Activated T-cell treated with anti-CD3 and anti-CD28 coated beads, Interleukin-2, amount 50 U/mL, for 4 hours (primary cell): ENCODE data around the gene RPH3AL. TPM values are rescaled to one million over a fixed set of nuclear protein-coding genes. Genes with fewer than 3 reads are reported as not detected.
"Not testable (repeated sequence)": the region's sequence is repeated elsewhere in the genome, so short reads cannot be mapped to it uniquely, and the experiment has no call there.

ENCODE experiments used
- ATAC-seq, 2 donors: fragments of 200-7000 bp; cut with Tn5 transposase; one replicate each; pipeline ENCODE4 v1.10.0; 2021
- DNase-seq: peaks from one replicate; pipeline ENCODE4 v3.0.0-alpha.2; 2020
- H3K27me3 Mint-ChIP-seq: one replicate; pipeline ENCODE4 v1.8.0; 2021; ENCODE audit warnings: low read depth, mixed read lengths
- H3K36me3 Mint-ChIP-seq: one replicate; pipeline ENCODE4 v1.8.0; 2022; ENCODE audit warnings: mixed read lengths; ENCODE audit not compliant: insufficient read depth
- H3K4me1 Mint-ChIP-seq: one replicate; pipeline ENCODE4 v1.8.0; 2021; ENCODE audit warnings: low read depth, mixed read lengths
- H3K4me3 Mint-ChIP-seq: one replicate; pipeline ENCODE4 v1.8.0; 2021; ENCODE audit warnings: mild to moderate bottlenecking, moderate library complexity, mixed read lengths
- H3K9me3 Mint-ChIP-seq: one replicate; pipeline ENCODE4 v1.8.0; 2021; ENCODE audit warnings: mixed read lengths
- total RNA-seq, 3 donors: library from RNA; stranded (reverse); gene quantifications; one replicate each; pipeline ENCODE4 v1.2.1, GENCODE V29; 2021

Gene RPH3AL
- total RNA-seq, 3 donors from 2014 or later: 1.3 to 2.2 (median 1.9) TPM

DNA sequence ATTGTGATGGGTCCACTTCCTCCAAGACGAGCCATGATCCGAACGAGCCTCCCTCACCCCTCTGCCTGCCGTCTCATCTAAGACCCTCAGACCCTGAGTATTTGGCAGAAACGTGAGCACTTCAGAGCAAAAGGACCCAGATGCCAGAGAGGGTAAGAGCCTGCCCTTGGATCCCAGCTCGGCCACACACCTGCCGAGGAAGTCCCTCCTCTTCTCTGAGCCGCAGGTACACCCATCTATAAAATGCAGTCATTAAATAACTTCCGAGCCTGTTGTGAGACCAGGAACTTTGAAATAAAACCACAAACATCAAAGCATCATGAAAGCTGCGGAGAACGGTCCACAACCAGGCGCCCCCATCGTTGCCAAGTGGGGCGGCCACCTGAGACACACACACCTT lies 106.4 kb downstream of the RPH3AL start:
- DNase-seq (no peak), ATAC-seq (no peak)
- H3K27me3 Mint-ChIP-seq: no peaks in the 10 kb centered on the region
- no peak overlapping the region for H3K4me3 Mint-ChIP-seq
- H3K4me1 Mint-ChIP-seq: no peaks in the 10 kb centered on the region
- H3K36me3 Mint-ChIP-seq: peaks cover 2% of the 10 kb centered on the region
- no peaks in the 10 kb centered on the region for H3K9me3 Mint-ChIP-seq

DNA sequence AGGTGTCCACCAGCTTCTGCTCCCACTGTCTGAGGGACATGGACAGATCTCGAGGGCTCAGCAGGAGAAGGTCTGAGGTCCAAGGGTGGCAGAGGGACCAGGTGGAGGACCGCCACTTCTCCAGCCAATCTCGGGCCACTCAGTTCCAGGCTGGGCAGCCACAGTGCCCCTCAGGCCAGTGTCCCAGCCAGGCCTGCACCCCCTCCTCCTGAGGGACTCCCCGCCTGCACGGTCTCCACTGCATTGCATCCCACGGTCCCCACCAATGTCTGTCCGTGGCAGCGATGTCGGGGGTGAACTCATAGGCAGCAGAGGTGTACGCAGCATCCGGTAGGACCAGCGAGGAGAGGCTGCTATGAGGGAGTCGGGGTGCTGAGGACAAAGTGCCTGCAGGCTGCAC lies 107.0 kb downstream of the RPH3AL start:
- ATAC-seq (no peak), DNase-seq (no peak)
- H3K4me1 Mint-ChIP-seq: no peaks in the 10 kb centered on the region
- H3K9me3 Mint-ChIP-seq: no peaks in the 10 kb centered on the region
- H3K4me3 Mint-ChIP-seq: no peak overlapping the region
- H3K36me3 Mint-ChIP-seq: peaks cover 2% of the 10 kb centered on the region
- no peaks in the 10 kb centered on the region for H3K27me3 Mint-ChIP-seq

DNA sequence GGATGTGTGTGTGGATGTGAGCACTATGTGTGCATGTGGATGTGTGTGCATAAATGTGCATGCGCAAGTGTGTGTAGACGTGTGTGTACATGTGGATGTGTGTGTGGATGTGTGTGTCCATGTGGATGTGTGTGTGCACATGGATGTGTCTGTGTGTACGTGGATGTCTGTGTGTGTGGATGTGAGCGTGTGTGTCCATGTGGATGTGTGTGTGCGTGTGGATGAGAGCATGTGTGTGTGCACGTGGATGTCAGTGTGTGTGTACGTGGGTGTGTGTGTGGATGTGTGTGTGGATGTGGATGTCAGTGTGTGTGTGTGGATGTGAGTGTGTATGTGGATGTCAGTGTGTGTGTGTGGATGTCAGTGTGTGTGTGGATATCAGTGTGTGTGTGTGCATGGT lies 107.6 kb downstream of the RPH3AL start:
- H3K4me1 Mint-ChIP-seq: no peaks in the 10 kb centered on the region
- H3K27me3 Mint-ChIP-seq: no peaks in the 10 kb centered on the region

DNA sequence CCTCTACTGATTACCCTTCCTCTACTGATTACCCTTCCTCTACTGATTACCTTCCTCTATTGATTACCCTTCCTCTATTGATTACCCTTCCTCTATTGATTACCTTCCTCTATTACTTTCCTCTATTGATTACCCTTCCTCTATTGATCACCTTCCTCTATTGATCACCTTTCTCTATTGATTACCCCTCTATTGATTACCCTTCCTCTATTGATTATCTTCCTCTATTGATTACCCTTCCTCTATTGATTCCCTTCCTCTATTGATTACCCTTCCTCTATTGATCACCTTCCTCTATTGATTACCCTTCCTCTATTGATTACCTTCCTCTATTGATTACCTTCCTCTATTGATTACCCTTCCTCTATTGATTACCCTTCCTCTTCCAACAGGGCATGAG lies 108.7 kb downstream of the RPH3AL start:
- H3K27me3 Mint-ChIP-seq, H3K4me1 Mint-ChIP-seq, DNase-seq, H3K36me3 Mint-ChIP-seq, H3K9me3 Mint-ChIP-seq, H3K4me3 Mint-ChIP-seq, ATAC-seq: not testable (repeated sequence)

More for the DNA sequence above, 107.6 kb downstream of the RPH3AL start:
- Mint-ChIP-seq H3K4me3 (no peak overlapping the region), H3K9me3 (no peaks in the 10 kb centered on the region), H3K36me3 (peaks cover 2% of the 10 kb centered on the region)
- ATAC-seq (no peak), DNase-seq (no peak)

GRCh38 chr17:238964-239259 lies 113.7 kb downstream of the RPH3AL start:
- Mint-ChIP-seq H3K27me3 (no peaks in the 10 kb centered on the region), H3K4me3 (no peak overlapping the region), H3K4me1 (no peaks in the 10 kb centered on the region), H3K36me3 (no peaks in the 10 kb centered on the region), H3K9me3 (no peaks in the 10 kb centered on the region)
- DNase-seq (no peak), ATAC-seq (no peak)

GRCh38 chr17:238071-238963 lies 114.3 kb downstream of the RPH3AL start:
- Mint-ChIP-seq H3K27me3 (no peaks in the 10 kb centered on the region), H3K4me3 (no peak overlapping the region), H3K9me3 (no peaks in the 10 kb centered on the region), H3K4me1 (no peaks in the 10 kb centered on the region), H3K36me3 (no peaks in the 10 kb centered on the region)
- ATAC-seq (no peak), DNase-seq (no peak)

DNA sequence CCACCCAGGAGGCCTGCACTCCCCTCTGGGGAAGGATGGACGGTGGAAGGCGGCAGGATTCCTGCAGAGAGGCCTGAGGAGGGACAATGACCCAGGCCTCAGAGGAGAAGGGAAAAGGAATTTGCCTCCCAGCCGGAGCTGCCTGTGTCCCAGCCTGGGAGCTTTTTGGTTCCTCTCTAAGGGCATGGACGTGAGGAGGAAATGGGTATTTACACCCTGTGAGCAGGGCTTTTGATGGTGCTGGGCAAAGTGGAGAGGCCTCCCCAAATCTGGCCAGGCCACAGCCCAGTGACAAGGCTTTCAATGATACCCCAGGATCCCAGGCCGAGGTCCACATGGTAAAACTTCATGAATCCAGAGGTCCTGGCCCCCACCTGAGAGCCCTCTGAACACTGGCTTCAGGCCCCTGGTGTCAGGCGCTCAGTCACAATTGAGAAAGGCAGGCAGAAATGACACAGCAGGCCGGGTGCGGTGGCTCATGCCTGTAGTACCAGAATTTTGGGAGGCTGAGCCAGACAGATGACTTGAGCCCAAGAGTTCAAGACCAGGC lies 115.1 kb downstream of the RPH3AL start:
- H3K9me3 Mint-ChIP-seq: no peaks in the 10 kb centered on the region
- no peaks in the 10 kb centered on the region for H3K36me3 Mint-ChIP-seq
- H3K27me3 Mint-ChIP-seq: no peaks in the 10 kb centered on the region
- H3K4me1 Mint-ChIP-seq: no peaks in the 10 kb centered on the region
- H3K4me3 Mint-ChIP-seq: no peak overlapping the region
- ATAC-seq (no peak), DNase-seq (no peak)

DNA sequence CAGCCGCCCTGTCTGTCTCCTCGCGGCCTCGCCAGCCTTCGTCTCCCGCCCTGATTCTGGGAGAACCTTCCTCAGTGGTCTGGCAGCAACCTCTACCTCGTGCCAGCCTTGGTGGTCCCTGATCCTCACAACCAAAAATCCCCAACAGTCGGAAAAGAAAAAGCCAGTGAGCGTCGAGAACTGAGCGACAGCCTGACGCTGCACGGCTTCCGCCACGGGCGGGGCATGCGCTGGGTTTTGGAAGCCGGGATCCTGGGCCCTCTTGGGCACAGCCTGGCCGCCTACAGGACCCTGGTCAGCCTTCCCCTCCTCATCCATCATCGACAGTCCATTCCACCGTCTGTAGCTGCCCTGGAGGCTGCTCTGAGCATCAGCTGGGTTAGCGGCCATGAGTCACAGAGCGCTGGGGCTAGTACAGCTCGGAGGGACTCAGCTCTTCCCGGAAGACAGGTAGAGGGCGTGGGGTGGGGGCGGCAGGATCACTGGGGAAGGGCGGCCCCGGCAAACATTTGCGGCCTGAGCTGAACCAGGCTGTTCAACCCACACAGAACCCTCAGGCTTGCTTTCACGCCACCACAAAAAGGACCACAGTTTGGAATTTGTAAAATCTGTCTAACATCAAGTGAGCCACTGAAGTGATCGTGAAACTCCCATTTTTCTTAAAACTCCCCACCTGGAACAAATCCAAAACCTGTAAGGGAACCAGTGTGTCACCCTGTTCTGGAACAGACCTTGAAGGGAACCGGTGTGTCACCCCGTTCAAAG lies 115.8 kb downstream of the RPH3AL start:
- Mint-ChIP-seq H3K4me3 (no peak overlapping the region), H3K27me3 (no peaks in the 10 kb centered on the region), H3K4me1 (no peaks in the 10 kb centered on the region), H3K36me3 (no peaks in the 10 kb centered on the region), H3K9me3 (no peaks in the 10 kb centered on the region)
- no peak for ATAC-seq
- DNase-seq: no peak

- ATAC-seq: no peak
- no peak for DNase-seq
- H3K27me3 Mint-ChIP-seq: no peaks in the 10 kb centered on the region
- no peaks in the 10 kb centered on the region for H3K4me1 Mint-ChIP-seq
- H3K9me3 Mint-ChIP-seq: no peaks in the 10 kb centered on the region
- H3K4me3 Mint-ChIP-seq: no peak overlapping the region
- H3K36me3 Mint-ChIP-seq: no peaks in the 10 kb centered on the region
Measured at GRCh38 chr17:235831-236640, 116.6 kb downstream of the RPH3AL start.

DNA sequence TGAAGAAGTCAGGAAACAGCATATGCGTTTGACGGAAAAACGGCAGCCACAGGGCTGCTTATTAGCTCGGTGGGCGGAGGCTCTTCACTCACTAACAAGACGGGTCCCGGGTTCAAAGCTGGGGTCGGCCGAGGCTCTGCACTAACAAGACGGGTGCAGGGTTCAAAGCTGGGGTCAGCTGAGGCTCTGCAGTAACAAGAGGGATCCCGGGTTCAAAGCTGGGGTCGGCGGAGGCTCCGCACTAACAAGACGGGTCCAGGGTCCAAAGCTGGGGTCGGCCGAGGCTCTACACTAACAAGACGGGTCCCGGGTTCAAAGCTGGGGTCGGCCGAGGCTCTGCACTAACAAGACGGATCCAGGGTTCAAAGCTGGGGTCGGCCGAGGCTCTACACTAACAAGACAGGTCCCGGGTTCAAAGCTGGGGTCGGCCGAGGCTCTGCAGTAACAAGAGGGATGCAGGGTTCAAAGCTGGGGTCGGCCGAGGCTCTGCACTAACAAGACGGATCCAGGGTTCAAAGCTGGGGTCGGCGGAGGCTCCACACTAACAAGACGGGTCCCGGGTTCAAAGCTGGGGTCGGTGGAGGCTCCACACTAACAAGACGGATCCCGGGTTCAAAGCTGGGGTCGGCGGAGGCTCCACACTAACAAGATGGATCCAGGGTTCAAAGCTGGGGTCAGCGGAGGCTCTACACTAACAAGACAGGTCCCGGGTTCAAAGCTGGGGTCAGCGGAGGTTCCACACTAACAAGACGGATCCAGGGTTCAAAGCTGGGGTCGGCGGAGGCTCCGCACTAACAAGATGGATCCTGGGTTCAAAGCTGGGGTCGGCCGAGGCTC lies 117.4 kb downstream of the RPH3AL start:
- DNase-seq: not testable (repeated sequence)

GRCh38 chr17:234163-234993 lies 118.2 kb downstream of the RPH3AL start:
- H3K4me1 Mint-ChIP-seq, H3K9me3 Mint-ChIP-seq, H3K36me3 Mint-ChIP-seq, ATAC-seq, H3K27me3 Mint-ChIP-seq, H3K4me3 Mint-ChIP-seq, DNase-seq: not testable (repeated sequence)

More for the DNA sequence above, 117.4 kb downstream of the RPH3AL start:
- not testable (repeated sequence) for H3K4me1 Mint-ChIP-seq, H3K36me3 Mint-ChIP-seq, ATAC-seq, H3K27me3 Mint-ChIP-seq, H3K9me3 Mint-ChIP-seq, H3K4me3 Mint-ChIP-seq

DNA sequence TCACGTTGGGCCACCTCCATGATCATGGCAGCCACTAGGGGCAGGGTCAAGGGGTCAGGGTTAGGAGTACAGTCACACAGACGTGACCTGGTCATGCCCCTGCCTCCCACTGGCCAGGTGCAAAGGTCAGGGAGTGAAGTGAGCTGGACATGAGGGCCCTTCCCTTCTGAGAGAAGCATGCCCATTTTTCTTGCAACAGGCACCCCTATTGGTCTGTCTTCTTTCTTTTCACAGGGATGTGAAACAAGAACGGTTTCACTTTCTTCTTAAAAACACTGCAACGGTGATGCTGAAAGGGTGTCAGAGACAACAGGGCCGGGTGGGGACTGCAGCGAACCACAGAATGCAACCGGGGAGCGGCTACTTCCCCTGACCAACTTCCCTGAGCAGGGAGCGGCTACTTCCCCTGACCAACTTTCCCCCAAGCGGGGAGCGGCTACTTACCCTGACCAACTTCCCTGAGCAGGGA lies 119.1 kb downstream of the RPH3AL start:
- Mint-ChIP-seq H3K27me3 (no peaks in the 10 kb centered on the region), H3K9me3 (no peaks in the 10 kb centered on the region), H3K4me1 (no peaks in the 10 kb centered on the region), H3K36me3 (no peaks in the 10 kb centered on the region), H3K4me3 (no peak overlapping the region)
- DNase-seq (no peak), ATAC-seq (no peak)
